Measurements from ENCODE around the gene ABL2.
"Not testable (repeated sequence)": the region's sequence is repeated elsewhere in the genome, so short reads cannot be mapped to it uniquely, and the experiment has no call there.

ABL2 gene

DNA sequence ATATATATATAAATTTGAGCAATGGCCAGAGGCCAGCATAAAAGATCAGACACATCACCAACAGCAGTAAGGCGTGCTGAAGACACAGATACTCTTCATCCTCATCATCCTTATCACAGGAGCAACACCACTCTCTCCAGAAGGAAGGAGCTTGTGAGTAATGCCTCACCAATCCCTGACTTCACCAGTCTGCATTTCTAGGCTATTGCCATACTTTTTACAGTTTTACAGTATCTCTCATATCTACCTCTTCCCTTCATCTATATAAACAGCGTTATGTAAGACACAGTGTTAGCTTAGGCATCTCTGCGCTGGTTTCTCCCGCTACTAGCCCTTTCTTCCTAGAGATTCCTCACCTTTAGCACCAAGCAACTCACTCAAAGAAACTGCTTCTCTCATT lies 2.4 kb upstream of the ABL2 start:
- DNase-seq = peak in 1 of 2 experiments; percentile 12
- no peak for TF ChIP-seq POLR2A (IDR thresholded peaks at IDR 0.05; ENCODE audit: low read length)
- TF ChIP-seq GATA1 (IDR thresholded peaks at IDR 0.05; ENCODE audit: low read depth, low read length) = no peak

DNA sequence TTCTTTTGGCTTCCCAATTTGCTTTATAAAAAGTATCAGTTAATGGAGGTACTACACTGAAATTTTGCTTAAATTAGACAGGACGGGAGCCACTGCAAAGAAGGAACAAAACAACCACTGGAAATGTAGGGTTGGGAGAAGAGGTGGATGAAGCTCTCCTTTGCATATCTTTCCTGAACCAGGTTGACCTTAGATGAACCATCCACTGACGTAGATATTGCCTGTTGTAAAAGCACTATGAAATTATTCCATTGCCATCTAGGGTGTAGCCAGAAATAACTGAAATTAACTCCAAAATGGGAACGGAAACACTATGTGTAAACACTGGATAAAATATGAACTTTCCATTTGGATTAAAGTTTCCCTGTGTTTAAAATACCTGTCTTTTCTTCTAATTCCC lies 1.2 kb upstream of the ABL2 start:
- TF ChIP-seq POLR2A (IDR thresholded peaks at IDR 0.05; ENCODE audit: low read length) (no peak), GATA1 (IDR thresholded peaks at IDR 0.05; ENCODE audit: low read depth, low read length) (no peak)
- no peak for DNase-seq

DNA sequence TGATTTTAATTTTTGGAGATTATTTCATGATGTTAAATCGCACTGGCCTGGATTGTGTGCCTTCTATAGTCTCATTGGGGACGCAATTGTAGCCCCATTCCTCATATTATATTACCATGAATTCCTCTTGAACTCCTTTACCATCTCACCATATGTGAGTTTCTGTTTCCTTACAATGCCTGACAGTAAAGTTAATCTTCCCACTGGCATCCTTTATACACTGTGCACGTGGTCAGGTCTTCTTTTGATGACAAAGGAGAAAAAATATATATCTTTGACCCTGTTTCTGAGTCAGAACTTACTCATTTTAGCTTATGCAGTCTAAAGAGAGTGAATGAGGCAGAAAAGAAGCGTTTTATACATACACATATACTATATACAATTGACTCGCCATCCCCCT lies 774 bp upstream of the ABL2 start:
- DNase-seq = peak in 1 of 2 experiments; percentile 11
- TF ChIP-seq POLR2A (IDR thresholded peaks at IDR 0.05; ENCODE audit: low read length) (no peak), GATA1 (IDR thresholded peaks at IDR 0.05; ENCODE audit: low read depth, low read length) (no peak)

DNA sequence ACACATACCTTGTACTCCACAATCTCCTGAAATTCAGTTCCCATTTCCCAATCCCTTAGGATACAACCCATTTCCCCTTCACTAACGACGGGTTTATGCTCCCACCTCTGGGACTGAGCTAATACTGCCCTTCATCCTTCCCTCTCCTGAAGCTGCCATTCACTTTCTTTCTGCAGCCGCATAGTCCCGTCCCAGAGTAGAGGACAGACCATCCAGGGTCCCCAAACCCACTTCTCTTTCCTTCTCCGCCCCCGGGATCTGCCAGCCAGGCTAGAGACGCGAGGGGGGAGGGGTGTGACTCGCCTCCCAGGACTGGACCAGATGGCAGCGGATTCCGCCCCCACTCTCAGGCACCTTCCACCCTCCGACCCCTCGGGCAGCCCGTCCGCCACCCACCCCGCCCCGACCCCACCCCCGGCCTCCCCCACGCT lies 679 bp downstream of the ABL2 start:
- peak; percentile 34 to 47 for DNase-seq
- TF ChIP-seq POLR2A (IDR thresholded peaks at IDR 0.05; ENCODE audit: low read length) = no peak
- TF ChIP-seq GATA1 (IDR thresholded peaks at IDR 0.05; ENCODE audit: low read depth, low read length) = no peak

DNA sequence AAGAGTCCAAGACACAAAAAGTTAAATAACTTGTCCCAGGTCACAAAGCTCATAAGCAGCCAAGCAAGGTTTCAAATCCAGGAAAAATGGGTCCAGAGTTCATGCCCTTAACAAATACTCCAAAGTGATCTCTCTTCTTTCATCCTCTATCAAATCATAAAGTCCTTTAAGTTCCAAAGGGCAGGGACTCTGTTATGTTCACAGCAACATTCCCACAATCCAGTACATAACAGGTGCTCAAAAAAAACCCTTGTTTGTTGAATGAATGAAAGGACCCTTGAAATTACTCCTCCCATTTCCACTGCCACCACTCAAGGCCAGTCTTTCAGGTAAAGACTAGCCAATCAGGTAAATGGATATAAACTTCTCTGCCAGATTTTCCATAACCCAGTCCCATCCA lies 2.7 kb downstream of the ABL2 start:
- no peak for DNase-seq
- TF ChIP-seq GATA1 (IDR thresholded peaks at IDR 0.05; ENCODE audit: low read depth, low read length) (no peak), POLR2A (IDR thresholded peaks at IDR 0.05; ENCODE audit: low read length) (no peak)

DNA sequence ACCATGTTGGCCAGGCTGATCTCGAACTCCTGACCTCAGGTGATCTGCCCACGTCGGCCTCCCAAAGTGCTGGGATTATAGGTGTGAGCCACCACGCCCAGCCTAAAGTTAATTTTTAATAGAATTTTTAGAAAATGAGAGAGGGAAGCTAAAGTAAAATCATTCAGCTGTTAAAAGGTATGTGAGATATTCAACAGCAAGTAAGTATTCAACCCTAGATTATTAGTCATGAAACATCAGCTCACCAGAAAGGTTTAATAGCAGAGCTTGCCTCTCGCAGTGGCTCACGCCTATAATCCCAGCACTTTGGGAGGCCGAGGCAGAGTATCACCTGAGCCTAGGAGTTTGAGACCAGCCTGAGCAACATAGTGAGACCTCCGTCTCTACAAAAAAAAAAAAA lies 5.0 kb downstream of the ABL2 start:
- DNase-seq = not testable (repeated sequence)

DNA sequence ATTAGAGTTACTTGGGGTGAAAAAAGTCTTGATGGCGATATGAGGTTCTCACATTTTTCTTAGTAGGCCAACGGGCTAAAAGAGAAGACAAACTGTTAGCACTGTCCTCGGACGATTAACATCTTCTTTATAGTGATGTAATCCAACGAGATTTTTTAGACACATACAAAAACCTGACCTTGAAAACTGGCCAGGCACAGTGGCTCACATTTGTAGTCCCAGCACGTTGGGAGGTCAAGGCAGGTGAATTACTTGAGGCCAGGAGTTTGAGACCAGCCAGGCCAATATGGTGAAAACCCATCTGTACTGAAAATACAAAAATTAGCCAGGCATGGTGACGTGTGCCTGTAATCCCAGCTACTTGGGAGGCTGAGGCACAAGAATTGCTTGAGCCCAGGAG lies 8.4 kb downstream of the ABL2 start:
- not testable (repeated sequence) for DNase-seq

DNA sequence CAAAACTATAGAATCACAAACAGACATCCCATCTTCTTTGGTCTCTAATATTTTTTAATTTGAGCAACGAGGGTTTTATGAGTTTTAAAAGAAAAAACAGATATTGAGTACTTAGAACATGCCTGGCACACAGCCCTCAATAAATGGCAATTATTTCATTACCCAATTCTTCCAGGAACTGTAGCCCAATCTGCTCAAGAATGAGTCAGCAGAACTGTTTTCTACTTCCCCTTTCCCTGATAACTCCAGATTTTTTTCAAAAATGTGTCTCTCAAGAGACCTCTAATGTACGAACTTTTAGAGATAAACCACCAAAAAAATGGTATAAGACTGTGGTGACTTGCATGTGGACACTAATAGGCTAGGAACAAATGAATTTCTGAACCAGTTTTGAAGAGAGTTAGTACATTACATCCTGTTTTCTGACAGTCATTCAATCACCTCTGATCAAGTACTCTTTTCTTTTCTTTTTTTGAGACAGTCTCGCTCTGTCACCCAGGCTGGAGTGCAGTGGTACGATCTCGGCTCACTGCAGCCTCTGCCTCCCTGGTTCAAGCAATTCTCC lies 11.5 kb downstream of the ABL2 start:
- DNase-seq = peak; percentile 6 to 30
- no peak for TF ChIP-seq POLR2A (IDR thresholded peaks at IDR 0.05; ENCODE audit: low read length)
- no peak for TF ChIP-seq GATA1 (IDR thresholded peaks at IDR 0.05; ENCODE audit: low read depth, low read length)

DNA sequence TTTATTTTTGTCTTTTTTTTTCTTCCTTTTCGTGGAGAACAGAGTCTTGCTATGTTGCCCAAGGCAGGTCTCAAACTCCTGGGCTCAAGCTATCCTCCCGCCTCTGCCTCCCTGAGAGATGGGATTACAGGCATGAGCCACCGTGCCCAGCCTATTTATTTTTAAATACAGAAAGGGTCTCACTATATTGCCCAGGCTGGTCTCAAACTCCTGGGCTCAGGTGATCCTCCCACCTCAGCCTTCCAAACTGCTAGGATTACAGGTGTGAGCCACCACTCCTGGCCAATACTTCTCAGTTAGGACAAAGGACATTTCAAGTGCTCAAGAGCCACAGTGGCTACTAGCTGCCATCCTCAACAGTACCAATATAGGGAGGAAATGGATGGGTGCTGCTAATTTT lies 16.2 kb downstream of the ABL2 start:
- not testable (repeated sequence) for DNase-seq

DNA sequence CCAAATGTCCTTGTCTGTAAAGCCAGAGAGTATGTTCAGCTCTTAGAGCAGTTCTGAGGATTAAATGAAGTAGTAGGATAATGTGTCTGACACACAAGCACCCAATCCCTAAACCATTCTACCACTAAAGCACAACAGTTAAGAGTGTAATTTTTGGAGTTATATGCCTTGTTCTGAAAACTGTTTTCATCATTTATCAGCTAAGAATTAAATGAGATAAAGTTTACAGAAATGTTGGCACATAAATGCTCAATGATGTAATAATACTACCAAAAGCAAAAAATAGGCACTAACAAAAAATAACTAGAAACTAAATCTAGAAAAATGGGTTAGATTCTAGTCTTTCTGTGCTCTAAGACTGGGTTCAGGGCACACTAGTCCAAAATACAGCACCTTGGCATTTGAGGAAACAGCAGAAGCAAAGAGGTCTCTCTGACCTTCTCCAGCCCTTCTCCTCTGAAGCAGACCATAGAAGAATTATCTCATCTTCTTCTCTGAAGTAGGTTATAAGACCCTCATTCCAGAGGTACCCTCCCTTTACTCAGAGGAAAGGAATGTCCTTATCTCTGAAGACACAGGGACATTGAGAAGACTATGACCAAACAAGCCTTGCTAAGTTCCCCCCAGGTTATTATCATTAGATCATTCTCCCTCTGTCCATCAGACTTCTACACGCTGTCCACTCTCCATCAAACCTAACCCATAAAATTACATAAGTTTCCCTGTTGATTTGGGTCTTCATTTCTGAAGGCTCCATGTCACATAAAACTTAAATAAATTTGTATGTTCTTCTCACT lies 20.6 kb downstream of the ABL2 start:
- TF ChIP-seq POLR2A (IDR thresholded peaks at IDR 0.05; ENCODE audit: low read length) (no peak), GATA1 (IDR thresholded peaks at IDR 0.05; ENCODE audit: low read depth, low read length) (no peak)
- DNase-seq = no peak

DNA sequence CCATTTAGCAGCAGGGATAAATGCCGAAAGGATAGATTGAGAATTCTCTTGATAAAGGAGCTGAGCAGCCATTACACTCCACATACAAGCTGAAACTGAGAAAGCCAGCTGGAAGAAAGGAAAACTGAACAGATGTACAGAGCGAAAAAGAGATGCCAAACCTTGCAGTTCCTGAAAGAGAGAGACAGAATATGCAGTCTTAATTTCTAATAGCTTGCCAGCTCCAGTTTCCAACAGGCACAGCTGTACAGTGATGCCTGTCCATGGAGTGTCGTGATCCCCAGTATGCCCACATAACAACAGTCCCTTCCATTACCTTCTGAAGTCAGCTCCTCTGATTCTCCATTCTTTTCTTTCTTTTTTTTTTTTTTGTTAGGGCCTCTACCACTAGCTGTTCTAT lies 22.7 kb downstream of the ABL2 start:
- no peak for DNase-seq
- TF ChIP-seq POLR2A (IDR thresholded peaks at IDR 0.05; ENCODE audit: low read length) (no peak), GATA1 (IDR thresholded peaks at IDR 0.05; ENCODE audit: low read depth, low read length) (no peak)

DNA sequence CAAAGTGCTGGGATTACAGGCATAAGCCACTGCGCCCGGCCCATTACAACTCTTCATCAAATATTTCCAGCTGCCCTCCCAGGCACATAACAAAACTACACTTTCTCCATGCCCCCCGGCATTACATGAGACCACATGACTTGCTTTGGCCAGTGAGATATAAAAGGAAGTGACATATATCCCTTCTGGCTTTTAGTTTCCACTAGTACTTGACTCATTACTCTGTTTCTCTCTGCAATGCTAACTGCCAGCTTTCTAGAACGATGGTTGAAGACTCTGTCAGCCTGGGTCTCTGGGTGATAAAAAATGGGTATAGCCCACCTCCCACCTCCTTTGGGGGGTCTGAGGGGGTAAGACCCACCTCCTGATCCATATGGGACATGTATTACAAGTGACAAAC lies 24.2 kb downstream of the ABL2 start:
- no peak for TF ChIP-seq GATA1 (IDR thresholded peaks at IDR 0.05; ENCODE audit: low read depth, low read length)
- TF ChIP-seq POLR2A (IDR thresholded peaks at IDR 0.05; ENCODE audit: low read length) = no peak
- no peak for DNase-seq

DNA sequence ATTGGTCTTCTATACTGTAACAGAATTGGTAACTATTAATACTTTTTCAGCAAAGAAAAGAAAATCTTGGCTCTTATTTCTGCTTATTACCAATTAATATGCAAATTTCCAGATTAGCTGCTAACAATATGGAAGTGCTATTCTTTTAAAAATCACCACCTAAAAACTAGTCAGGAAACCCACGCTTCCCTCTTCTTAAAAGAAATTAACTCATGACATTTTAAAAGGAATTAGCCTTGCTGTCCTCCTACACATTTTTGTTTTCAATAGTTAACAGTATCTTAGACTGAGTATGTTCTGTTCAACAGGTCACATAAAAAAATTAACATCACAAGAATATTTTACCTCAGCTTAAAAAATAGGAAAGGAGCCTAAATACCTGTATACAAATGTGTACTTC lies 27.3 kb downstream of the ABL2 start:
- no peak for TF ChIP-seq POLR2A (IDR thresholded peaks at IDR 0.05; ENCODE audit: low read length)
- no peak for TF ChIP-seq GATA1 (IDR thresholded peaks at IDR 0.05; ENCODE audit: low read depth, low read length)

DNA sequence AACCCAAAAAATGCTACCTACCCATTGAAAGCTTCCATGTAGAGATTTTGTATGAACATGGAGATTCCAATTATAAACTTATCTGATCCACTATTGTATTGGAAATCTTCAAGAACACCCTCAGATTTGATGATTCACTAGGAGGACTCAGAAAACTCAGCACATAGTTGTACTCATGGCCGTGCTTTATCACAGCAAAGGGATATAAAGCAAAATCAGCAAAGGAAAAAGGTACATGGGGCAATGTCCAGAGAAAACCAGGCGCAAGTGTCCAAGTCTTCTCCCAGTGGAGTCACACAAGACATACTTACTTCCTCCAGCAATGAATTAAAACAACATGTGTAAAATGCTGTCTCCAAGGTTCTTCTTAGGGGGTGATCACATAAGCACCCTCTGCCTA lies 28.9 kb downstream of the ABL2 start:
- no peak for DNase-seq
- TF ChIP-seq GATA1 (IDR thresholded peaks at IDR 0.05; ENCODE audit: low read depth, low read length) = no peak
- TF ChIP-seq POLR2A (IDR thresholded peaks at IDR 0.05; ENCODE audit: low read length) = no peak

More for the DNA sequence above, 27.3 kb downstream of the ABL2 start:
- DNase-seq = no peak

DNA sequence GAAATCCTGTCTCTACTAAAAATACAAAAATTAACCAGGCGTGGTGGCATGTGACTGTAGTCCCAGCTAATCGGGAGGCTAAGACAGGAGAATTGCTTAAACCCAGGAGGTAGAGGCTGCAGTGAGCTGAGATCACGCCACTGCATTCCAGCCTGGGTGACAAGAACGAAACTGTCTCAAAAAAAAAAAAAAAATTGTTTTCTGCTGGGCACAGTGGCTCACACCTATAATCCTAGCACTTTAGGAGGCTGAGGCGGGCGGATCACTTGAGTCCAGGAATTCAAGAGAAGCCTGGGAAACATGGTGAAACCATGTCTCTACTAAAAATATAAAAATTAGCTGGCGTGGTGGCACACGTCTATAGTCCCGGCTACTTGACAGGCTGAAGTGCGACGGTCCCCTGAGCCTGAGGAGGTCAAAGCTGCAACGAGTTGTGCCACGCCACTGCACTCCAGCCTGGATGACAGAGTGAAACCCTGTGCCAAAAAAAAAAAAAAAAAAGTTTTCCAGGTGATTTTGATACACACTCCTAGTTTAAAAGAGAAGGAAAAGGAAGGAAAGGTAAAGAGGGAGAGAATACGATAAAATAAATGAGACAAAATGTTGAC lies 31.7 kb downstream of the ABL2 start:
- DNase-seq = no peak
- no peak for TF ChIP-seq GATA1 (IDR thresholded peaks at IDR 0.05; ENCODE audit: low read depth, low read length)
- no peak for TF ChIP-seq POLR2A (IDR thresholded peaks at IDR 0.05; ENCODE audit: low read length)

DNA sequence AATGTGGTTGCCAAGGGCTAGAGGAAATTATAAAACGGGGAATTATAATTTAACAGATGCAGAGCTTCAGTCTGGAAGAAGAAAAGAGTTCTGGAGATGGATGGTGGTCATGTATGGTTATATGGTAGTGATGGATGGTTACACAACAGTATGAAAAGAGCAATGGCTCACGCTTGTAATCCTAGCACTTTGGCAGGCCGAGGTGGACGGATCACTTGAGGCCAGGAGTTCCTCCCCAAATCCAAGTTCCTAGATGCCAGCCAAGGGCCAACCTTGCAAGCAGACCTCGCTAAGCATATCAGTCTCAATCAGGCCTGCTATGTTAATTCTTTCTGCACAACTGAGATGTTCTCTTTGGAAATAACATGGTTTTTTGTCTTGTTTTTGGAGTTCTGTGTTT lies 33.6 kb downstream of the ABL2 start:
- not testable (repeated sequence) for DNase-seq

Measured in erythroblast (primary cell).